ENCODE measurements around the gene KMT2A.

DNA sequence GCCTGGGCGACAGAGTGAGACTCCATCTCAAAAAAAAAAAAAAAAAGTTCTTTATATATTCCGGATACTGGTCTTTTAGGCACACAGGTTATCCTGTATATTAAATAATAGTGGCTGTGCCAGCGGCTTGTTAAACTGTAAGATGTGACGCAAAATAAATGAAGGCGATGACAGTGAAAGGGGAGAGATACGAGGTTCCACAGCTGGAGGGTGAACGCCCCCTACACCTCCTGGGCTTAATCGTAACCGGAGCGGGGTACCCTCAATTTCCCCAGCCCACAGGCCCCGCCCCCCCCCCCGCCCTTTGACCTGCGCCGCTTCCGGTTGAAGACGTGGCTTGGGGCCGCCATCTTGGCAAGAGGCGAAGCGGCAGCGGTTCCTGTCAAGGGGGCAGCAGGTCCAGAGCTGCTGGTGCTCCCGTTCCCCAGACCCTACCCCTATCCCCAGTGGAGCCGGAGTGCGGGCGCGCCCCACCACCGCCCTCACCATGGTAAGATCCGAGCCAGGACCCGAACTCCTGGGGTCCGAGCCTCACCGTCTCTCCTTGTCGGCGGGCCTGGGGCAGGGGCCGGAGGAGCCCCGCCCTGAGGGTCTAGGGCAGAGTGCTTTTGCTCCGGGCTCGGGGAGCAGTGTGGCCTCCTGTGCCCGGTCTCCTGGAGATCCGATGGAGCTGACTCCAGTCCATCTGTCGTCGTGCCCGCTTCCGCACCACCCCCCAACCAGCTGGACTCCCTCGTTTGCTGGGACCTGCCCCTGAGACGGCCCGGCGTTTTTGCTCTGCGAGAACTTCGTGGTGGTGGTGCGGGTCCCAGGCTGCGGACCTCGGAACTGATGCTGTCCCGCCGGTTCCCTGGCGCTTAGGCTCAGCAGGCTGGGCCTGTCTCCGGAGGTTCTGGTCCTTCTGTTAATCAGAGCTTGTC is 136.0 kb downstream of the KMT2A start, which contains the start of gene ARCN1:
- TF ChIP-seq POLR2A (IDR thresholded peaks at IDR 0.05): no peak
- TF ChIP-seq, protein P1, sequence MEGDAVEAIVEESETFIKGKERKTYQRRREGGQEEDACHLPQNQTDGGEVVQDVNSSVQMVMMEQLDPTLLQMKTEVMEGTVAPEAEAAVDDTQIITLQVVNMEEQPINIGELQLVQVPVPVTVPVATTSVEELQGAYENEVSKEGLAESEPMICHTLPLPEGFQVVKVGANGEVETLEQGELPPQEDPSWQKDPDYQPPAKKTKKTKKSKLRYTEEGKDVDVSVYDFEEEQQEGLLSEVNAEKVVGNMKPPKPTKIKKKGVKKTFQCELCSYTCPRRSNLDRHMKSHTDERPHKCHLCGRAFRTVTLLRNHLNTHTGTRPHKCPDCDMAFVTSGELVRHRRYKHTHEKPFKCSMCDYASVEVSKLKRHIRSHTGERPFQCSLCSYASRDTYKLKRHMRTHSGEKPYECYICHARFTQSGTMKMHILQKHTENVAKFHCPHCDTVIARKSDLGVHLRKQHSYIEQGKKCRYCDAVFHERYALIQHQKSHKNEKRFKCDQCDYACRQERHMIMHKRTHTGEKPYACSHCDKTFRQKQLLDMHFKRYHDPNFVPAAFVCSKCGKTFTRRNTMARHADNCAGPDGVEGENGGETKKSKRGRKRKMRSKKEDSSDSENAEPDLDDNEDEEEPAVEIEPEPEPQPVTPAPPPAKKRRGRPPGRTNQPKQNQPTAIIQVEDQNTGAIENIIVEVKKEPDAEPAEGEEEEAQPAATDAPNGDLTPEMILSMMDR (IDR thresholded peaks at IDR 0.05): no peak
- TF ChIP-seq EP300 (IDR thresholded peaks at IDR 0.05): no peak
- TF ChIP-seq POLR2AphosphoS5 (IDR thresholded peaks at IDR 0.05): peak in 2 of 3 donors; percentile 76 to 82
